Measurements from ENCODE around the gene INPP5D.

Gene INPP5D

DNA sequence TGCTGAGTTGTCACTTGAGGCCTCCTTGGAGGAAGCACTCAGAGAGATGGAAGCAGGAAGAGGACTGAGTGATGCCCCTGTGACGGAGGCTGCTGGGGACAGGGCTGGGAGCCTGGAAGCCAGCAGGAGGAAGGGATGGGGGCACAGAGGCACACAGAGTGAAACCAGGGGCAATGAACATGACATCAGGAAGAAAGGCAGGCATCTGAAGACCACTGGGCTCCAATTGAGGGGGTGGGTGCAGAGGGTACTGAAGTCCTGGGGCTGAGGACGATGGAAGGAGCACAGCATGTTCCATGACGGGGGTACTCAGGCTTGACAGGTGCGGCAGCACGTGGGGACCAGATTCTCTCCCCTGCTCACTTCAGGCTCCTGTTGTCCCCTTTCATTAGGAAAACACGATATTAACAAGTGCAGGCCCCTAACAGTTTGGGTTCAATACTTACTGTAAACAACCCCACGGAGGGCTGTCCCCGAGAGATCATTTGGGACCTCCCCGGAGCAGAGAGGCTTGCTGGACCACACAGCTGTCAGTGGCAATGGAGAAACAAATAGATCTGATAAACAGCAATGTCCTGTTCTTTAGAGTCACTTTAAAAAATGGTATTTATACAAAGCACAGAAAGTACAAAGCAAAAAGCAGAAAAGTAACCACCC is 8.7 kb downstream of the INPP5D start:
- Histone ChIP-seq H3K9ac (ENCODE audit: low read depth, low read length) (no peak overlapping the region), H3K9me3 (replicated peaks; ENCODE audit: low read length) (no peaks in the 10 kb centered on the region), H3K4me3 (ENCODE audit: low read length) (no peak overlapping the region), H3K4me2 (ENCODE audit: low read length) (no peak overlapping the region), H3K4me1 (ENCODE audit: control insufficient read depth, insufficient read depth, low read length) (no peaks in the 10 kb centered on the region), H3K27me3 (ENCODE audit: control insufficient read depth, insufficient read depth, low read length) (peaks cover 8% of the 10 kb centered on the region), H3K36me3 (ENCODE audit: insufficient read depth, low read length) (no peaks in the 10 kb centered on the region)

DNA sequence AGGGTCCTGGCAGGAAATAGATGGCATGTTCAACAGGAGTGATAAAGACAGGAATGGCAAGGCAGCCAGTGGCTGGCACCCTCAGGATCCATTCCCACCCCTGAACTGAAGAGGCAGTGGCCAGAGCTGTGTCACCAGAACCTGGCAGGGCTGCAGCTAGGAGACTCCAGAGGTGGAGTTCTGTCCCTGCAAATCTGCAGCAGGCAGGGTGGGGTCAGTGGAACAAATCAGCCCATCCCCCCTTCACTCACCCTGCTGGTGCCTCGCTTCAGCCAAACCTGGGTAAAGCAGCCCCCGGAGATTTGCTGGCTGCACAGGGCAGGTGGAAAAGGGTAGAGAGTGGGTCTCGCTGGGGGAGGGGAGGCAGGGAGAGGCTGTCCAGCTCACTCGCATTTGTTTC is 12.7 kb downstream of the INPP5D start:
- Histone ChIP-seq H3K9me3 (replicated peaks; ENCODE audit: low read length) (no peaks in the 10 kb centered on the region), H3K4me2 (ENCODE audit: low read length) (no peak overlapping the region), H3K36me3 (ENCODE audit: insufficient read depth, low read length) (no peaks in the 10 kb centered on the region), H3K4me1 (ENCODE audit: control insufficient read depth, insufficient read depth, low read length) (no peaks in the 10 kb centered on the region), H3K27me3 (ENCODE audit: control insufficient read depth, insufficient read depth, low read length) (peaks cover 18% of the 10 kb centered on the region), H3K9ac (ENCODE audit: low read depth, low read length) (no peak overlapping the region), H3K4me3 (ENCODE audit: low read length) (no peak overlapping the region)

DNA sequence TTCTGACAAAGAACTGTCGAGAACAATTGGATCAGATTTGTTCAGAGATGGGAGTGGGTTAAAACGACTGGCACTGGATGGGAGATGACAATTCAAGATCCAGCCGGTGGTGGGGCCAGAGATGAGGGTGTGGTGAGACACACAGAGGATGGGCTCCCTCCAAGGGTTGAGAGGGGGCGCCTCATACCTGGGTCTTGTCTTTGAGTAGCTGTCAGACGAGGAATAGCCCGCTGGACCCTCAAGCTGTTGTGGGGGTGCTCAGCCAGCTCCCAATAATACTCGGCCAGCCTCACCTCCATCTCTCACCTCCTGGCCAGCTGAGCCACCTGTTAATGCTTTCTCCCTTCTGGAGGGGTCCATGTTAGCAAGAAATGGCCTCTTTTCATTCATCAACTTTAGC is 14.0 kb downstream of the INPP5D start:
- H3K4me1 ChIP-seq (ENCODE audit: control insufficient read depth, insufficient read depth, low read length) = no peaks in the 10 kb centered on the region

DNA sequence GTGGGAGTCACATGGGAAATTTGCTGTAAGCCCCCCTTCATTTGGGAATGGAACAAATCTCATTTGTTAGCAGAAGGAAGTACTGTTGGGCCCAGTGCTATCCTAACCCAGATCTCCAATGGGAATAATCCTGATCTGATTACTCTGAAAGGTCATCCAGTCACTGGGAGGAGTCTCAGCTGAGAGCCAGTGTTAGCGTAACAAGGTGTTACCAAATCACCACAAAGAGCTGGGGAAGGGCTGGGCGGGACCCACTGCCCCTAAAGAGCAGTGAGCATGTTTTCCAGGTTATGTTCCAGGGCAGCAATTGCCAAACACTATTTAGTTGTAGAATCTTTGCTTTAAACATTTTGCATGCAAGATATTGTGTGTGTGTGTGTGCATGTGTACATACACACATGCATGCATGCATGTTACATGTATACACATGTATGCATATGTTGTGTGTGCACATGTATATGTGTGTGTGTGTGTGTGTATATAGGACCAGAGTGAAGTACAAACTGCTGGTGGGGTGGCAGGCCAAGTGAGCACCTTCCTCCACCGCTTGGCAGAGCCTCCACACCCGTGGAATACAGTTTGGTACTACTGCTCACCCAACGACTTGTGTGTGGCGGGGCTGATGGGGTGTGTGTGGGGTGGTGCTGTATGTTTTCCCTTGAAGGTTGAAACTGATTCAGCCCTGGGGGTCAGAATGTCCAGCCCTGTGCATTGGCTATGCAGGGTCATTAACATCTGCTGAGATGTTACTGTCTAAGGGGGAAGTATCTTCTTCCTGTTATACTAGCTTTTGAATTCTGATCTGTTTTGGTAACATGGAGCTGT is 15.2 kb downstream of the INPP5D start:
- Histone ChIP-seq H3K9me3 (replicated peaks; ENCODE audit: low read length) (no peaks in the 10 kb centered on the region), H3K4me3 (ENCODE audit: low read length) (no peak overlapping the region), H3K4me1 (ENCODE audit: control insufficient read depth, insufficient read depth, low read length) (no peaks in the 10 kb centered on the region), H3K27me3 (ENCODE audit: control insufficient read depth, insufficient read depth, low read length) (peaks cover 22% of the 10 kb centered on the region), H3K9ac (ENCODE audit: low read depth, low read length) (no peak overlapping the region), H3K36me3 (ENCODE audit: insufficient read depth, low read length) (no peaks in the 10 kb centered on the region), H3K4me2 (ENCODE audit: low read length) (no peak overlapping the region)

More for the DNA sequence above, 14.0 kb downstream of the INPP5D start:
- Histone ChIP-seq H3K9me3 (replicated peaks; ENCODE audit: low read length) (no peaks in the 10 kb centered on the region), H3K36me3 (ENCODE audit: insufficient read depth, low read length) (no peaks in the 10 kb centered on the region), H3K4me3 (ENCODE audit: low read length) (no peak overlapping the region), H3K9ac (ENCODE audit: low read depth, low read length) (no peak overlapping the region), H3K4me2 (ENCODE audit: low read length) (no peak overlapping the region), H3K27me3 (ENCODE audit: control insufficient read depth, insufficient read depth, low read length) (peaks cover 15% of the 10 kb centered on the region)

DNA sequence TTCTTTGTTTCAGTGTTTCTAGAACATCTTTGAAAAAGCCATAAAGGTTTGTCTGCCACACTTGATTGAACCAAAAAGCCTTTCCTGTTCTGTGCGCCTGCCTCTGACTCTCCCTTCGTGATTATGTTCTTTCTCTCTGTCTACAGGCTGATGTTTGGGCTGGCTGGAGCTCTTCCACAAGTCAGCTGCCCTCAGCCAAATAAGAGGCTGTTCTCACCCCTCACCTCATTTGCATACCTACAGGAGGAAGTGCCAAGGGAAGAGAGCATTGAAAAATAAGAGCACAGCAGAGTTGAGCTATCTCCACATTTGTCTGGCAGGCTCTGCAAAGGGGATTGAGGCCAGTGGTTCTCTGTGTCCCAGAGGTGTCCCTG is 15.8 kb downstream of the INPP5D start:
- no peaks in the 10 kb centered on the region for H3K36me3 ChIP-seq (ENCODE audit: insufficient read depth, low read length)
- no peak overlapping the region for H3K9ac ChIP-seq (ENCODE audit: low read depth, low read length)

DNA sequence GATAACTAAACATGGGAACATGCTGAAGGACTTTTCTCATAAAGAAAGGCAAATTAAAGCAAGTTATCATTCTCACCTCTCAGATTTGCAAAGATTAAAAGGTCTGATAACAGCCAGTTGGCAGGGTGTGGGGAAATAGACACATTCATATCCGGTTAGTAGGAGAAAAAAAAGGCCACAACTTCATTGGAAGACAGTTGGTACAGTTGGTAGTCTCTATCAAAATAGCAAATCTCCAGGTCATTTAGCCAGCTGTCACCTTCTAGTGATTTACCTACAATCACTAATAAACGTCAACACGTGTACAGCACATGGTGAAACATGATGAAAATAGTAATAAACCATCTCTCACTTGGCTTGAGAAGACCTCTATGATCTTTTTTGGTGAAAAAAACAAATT is 16.6 kb downstream of the INPP5D start:
- Histone ChIP-seq H3K4me3 (ENCODE audit: low read length) (no peak overlapping the region), H3K9ac (ENCODE audit: low read depth, low read length) (no peak overlapping the region), H3K4me2 (ENCODE audit: low read length) (no peak overlapping the region), H3K9me3 (replicated peaks; ENCODE audit: low read length) (no peaks in the 10 kb centered on the region), H3K27me3 (ENCODE audit: control insufficient read depth, insufficient read depth, low read length) (peaks cover 25% of the 10 kb centered on the region), H3K36me3 (ENCODE audit: insufficient read depth, low read length) (no peaks in the 10 kb centered on the region), H3K4me1 (ENCODE audit: control insufficient read depth, insufficient read depth, low read length) (no peaks in the 10 kb centered on the region)

More for the DNA sequence above, 15.8 kb downstream of the INPP5D start:
- H3K4me1 ChIP-seq (ENCODE audit: control insufficient read depth, insufficient read depth, low read length) = no peaks in the 10 kb centered on the region
- peaks cover 25% of the 10 kb centered on the region for H3K27me3 ChIP-seq (ENCODE audit: control insufficient read depth, insufficient read depth, low read length)
- no peaks in the 10 kb centered on the region for H3K9me3 ChIP-seq (replicated peaks; ENCODE audit: low read length)
- H3K4me2 ChIP-seq (ENCODE audit: low read length) = no peak overlapping the region
- no peak overlapping the region for H3K4me3 ChIP-seq (ENCODE audit: low read length)

DNA sequence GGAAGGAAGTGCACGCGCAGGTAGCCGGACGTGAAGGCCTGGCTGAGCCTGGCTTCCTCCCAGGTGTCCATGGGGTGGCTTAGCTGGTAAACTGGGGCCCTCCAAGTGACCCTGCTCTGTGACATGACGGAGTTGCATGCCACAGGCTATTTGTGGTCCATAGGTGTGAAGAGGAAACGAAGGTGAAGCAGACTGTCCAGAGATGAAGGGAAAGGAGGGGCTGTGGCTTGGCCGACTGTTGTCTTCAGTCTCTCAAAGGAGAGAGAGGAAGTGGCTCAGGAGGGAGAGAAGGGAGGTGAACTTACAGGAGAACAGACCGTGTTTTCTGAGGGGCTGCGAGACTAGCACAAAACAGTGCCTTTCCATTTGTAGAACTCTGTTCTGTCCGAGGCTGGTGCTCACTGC is 19.3 kb downstream of the INPP5D start:
- no peaks in the 10 kb centered on the region for H3K4me1 ChIP-seq (ENCODE audit: control insufficient read depth, insufficient read depth, low read length)

DNA sequence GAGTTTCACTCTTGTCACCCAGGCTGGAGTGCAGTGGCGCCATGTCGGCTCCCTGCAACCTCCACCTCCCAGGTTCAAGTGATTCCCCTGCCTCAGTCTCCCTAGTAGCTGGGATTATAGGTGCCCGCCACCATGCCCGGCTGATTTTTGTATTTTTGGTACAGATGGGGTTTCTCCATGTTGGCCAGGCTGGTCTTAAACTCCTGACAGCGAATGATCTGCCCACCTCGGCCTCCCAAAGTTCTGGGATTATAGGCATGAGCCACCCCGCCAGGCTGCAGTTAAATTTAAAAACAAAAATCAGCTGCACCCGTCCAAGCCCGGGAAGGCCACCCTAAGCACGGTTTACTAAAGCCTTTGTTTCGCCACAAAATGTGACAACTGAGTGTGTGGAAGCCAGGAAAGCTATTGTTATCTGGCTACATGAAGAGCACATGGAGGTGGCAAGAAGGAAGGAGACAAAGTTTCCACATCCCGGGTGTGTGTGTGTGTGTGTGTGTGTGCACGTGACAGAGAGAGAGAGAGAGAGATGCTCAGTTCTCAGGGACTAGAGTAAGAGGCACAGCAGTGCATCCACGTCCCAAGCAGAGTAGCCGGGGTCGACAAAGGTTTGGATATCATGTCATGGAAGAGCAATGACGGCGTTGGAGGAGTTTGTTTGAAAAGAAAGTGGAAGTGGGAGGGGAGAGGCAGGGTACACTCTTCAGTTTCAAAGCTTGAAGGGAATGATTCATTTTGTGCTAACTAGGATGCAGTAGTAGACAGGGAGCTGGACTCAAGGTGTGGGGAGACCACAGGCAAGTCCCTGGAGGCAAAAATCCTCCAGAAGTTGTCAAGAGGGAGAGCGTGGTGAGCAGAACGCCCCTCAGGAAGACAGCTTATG is 20.1 kb downstream of the INPP5D start:
- peaks cover 13% of the 10 kb centered on the region for H3K27me3 ChIP-seq (ENCODE audit: control insufficient read depth, insufficient read depth, low read length)
- H3K36me3 ChIP-seq (ENCODE audit: insufficient read depth, low read length) = no peaks in the 10 kb centered on the region
- no peaks in the 10 kb centered on the region for H3K4me1 ChIP-seq (ENCODE audit: control insufficient read depth, insufficient read depth, low read length)
- H3K9me3 ChIP-seq (replicated peaks; ENCODE audit: low read length) = no peaks in the 10 kb centered on the region
- no peak overlapping the region for H3K4me3 ChIP-seq (ENCODE audit: low read length)
- H3K9ac ChIP-seq (ENCODE audit: low read depth, low read length) = no peak overlapping the region
- H3K4me2 ChIP-seq (ENCODE audit: low read length) = no peak overlapping the region

More for the DNA sequence above, 19.3 kb downstream of the INPP5D start:
- Histone ChIP-seq H3K9ac (ENCODE audit: low read depth, low read length) (no peak overlapping the region), H3K9me3 (replicated peaks; ENCODE audit: low read length) (no peaks in the 10 kb centered on the region), H3K4me3 (ENCODE audit: low read length) (no peak overlapping the region), H3K4me2 (ENCODE audit: low read length) (no peak overlapping the region), H3K36me3 (ENCODE audit: insufficient read depth, low read length) (no peaks in the 10 kb centered on the region), H3K27me3 (ENCODE audit: control insufficient read depth, insufficient read depth, low read length) (peaks cover 20% of the 10 kb centered on the region)

DNA sequence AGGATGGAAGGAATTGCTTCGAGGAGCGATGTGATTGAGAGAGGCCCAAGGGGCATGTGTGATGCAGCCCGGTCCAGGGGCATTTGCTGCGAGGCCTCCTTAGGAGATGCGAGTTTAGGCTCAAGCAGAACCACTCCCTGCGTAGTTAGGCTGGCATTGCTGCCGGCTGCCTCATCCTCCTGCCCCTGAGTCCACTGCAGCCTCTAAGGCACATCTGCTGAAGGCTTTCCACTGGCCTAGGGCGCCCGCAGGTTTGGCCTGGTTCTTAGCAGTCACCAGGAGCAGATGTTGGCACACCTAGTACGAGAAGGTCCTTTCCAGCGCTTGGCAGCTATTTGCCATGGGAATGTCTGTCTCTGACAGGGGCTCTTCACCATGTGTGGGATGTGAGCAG is 20.7 kb downstream of the INPP5D start:
- Histone ChIP-seq H3K4me3 (ENCODE audit: low read length) (no peak overlapping the region), H3K9ac (ENCODE audit: low read depth, low read length) (no peak overlapping the region)

DNA sequence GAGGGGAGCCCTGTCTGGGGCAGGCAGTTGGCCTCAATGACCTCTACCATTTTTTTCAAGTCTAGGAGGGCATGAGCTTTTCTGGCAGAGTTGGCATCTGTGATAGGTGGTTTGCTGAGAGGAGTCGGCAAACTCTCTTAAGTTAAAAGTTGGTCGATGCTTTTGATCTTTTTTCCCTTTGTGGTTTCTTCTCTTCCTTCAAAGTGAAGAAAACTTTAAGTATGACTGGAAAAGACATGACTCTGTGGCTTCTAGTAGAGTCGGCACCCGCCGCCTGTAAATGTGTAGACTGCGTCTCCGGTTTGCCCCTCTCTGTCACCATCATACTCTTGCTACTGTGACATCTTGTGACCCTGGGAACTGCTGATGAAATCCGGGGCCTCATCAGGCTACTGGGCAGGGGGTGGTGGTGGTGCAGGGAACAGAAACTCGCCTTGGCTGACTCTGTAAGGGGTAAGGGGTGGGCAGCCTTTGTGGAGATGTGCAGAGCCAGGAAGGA is 21.1 kb downstream of the INPP5D start:
- Histone ChIP-seq H3K36me3 (ENCODE audit: insufficient read depth, low read length) (no peaks in the 10 kb centered on the region), H3K9me3 (replicated peaks; ENCODE audit: low read length) (no peaks in the 10 kb centered on the region), H3K9ac (ENCODE audit: low read depth, low read length) (no peak overlapping the region), H3K4me3 (ENCODE audit: low read length) (no peak overlapping the region), H3K4me1 (ENCODE audit: control insufficient read depth, insufficient read depth, low read length) (no peaks in the 10 kb centered on the region), H3K27me3 (ENCODE audit: control insufficient read depth, insufficient read depth, low read length) (peaks cover 13% of the 10 kb centered on the region), H3K4me2 (ENCODE audit: low read length) (no peak overlapping the region)

More for the DNA sequence above, 20.7 kb downstream of the INPP5D start:
- H3K4me2 ChIP-seq (ENCODE audit: low read length) = no peak overlapping the region
- peaks cover 13% of the 10 kb centered on the region for H3K27me3 ChIP-seq (ENCODE audit: control insufficient read depth, insufficient read depth, low read length)
- H3K9me3 ChIP-seq (replicated peaks; ENCODE audit: low read length) = no peaks in the 10 kb centered on the region
- H3K36me3 ChIP-seq (ENCODE audit: insufficient read depth, low read length) = no peaks in the 10 kb centered on the region
- H3K4me1 ChIP-seq (ENCODE audit: control insufficient read depth, insufficient read depth, low read length) = no peaks in the 10 kb centered on the region

DNA sequence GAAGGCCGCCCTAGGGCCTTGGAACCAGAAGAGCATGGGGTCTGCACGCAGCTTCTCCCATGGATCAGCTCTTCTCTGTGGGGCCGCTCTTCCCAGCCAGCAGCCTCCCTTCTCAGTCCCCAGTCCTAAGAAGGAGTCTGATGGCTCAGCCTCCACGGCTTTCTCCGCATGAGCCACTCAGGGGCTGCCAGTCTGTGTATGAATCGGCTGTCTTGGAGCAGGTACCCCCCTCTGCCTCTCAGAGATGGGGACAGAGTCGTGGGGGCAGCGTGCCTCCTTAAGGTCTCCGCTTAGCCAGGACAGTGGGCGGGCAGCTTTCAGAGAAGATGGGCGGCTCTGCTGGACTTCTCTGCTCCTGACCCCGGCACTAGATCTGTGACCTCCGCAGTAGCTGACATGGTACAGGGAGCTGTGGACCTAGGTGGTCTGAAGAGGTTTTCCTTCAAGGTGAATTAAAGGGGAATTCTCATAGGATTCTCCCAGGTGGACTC is 21.6 kb downstream of the INPP5D start:
- no peaks in the 10 kb centered on the region for H3K9me3 ChIP-seq (replicated peaks; ENCODE audit: low read length)
- peaks cover 11% of the 10 kb centered on the region for H3K27me3 ChIP-seq (ENCODE audit: control insufficient read depth, insufficient read depth, low read length)
- no peak overlapping the region for H3K9ac ChIP-seq (ENCODE audit: low read depth, low read length)
- H3K4me2 ChIP-seq (ENCODE audit: low read length) = no peak overlapping the region
- no peaks in the 10 kb centered on the region for H3K36me3 ChIP-seq (ENCODE audit: insufficient read depth, low read length)
- no peak overlapping the region for H3K4me3 ChIP-seq (ENCODE audit: low read length)
- peaks cover 1% of the 10 kb centered on the region for H3K4me1 ChIP-seq (ENCODE audit: control insufficient read depth, insufficient read depth, low read length)
